Measurements from ENCODE around the gene SPSB1. TPM values are rescaled to one million over a fixed set of nuclear protein-coding genes. Genes with fewer than 3 reads are reported as not detected.

The SPSB1 gene
- total and polyA plus RNA-seq, 2 of the 4 experiments (the other 2 are of a cell fraction) = 16.7 to 19.8 TPM

DNA sequence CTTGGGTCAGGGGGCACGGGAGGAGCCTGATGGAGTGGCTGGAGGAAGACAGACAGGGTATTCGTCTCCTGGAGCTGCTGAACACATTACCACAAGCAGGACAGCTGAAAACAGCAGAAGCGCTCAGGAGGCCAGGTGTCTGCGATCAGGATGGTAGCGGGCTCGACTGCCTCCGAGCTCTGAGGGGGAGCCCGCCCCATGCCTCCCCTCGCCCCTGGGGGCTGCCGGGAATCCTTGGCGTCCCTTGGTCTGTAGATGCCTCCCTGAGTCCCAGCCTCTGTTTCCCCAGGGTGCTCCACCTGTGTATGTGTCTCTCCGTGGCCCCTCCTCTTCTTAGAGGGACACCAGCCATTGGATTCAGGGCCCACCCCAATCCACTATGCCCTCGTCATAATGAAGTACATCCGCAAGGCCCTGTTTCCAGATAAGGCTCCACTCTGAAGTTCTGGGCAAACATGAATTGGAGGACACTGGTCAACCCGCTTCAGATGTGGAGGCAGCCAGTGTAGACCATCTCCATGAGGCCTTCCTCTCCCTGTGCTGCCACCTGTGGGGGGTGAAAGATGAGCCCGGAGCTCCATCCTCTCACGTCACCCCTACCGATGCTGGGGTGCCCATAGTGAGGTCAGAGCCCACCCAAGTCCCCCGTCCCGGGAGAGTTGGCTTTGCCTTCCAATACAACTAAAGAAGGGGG, 67.8 kb downstream of the SPSB1 start:
- intact Hi-C loops (cut with micrococcal nuclease) = no loop called here

More for the DNA sequence above, 67.8 kb downstream of the SPSB1 start:
- Histone ChIP-seq H3K23ac (ENCODE audit: low read depth, low read length) (no peak overlapping the region), H3K4me1 (ENCODE audit: control insufficient read depth, insufficient read depth, low read length) (peaks cover 5% of the 10 kb centered on the region; the same call in 1 of the 2 replicates), H3K9me1 (ENCODE audit: insufficient read depth, low read length) (peaks cover 24% of the 10 kb centered on the region), H3K79me1 (ENCODE audit: low read depth in 1 of 2, low read length in 2 of 2) (peaks cover 32 to 96% of the 10 kb centered on the region in 2 experiments), H3K4me3 (ENCODE audit: insufficient read depth, low read depth, low read length) (no peak overlapping the region), H3K56ac (ENCODE audit: extremely low read depth, insufficient read depth, low read length) (no peak overlapping the region), H2AK5ac (ENCODE audit: low read depth, low read length) (no peak overlapping the region), H3K4me2 (ENCODE audit: low read depth, low read length) (no peak overlapping the region), H3K27ac (ENCODE audit: insufficient read depth, low read length) (no peak overlapping the region), H3K18ac (ENCODE audit: low read depth, low read length) (no peak overlapping the region), H4K5ac (ENCODE audit: low read depth, low read length) (no peak overlapping the region), H2BK20ac (ENCODE audit: low read depth, low read length) (no peak overlapping the region), H3K14ac (replicated peaks; ENCODE audit: low read depth, low read length) (no peak overlapping the region), H3K9ac (ENCODE audit: low read depth, low read length) (no peak overlapping the region), H3K4ac (ENCODE audit: low read depth, low read length) (no peak overlapping the region), H2BK15ac (ENCODE audit: low read depth, low read length) (no peak overlapping the region), H4K91ac (ENCODE audit: insufficient read depth, low read depth, low read length) (no peak overlapping the region), H4K20me1 (ENCODE audit: insufficient read depth, low read length) (peaks cover 92% of the 10 kb centered on the region), H2AK9ac (replicated peaks; ENCODE audit: low read depth, low read length, poor library complexity) (no peak overlapping the region), H3K27me3 (ENCODE audit: control insufficient read depth, insufficient read depth, low read length) (no peaks in the 10 kb centered on the region), H2BK120ac (ENCODE audit: low read depth, low read length) (no peak overlapping the region), H2AFZ (replicated peaks; ENCODE audit: low read length, poor library complexity) (no peak overlapping the region), H3K9me3 (ENCODE audit: control insufficient read depth, insufficient read depth, low read length) (no peaks in the 10 kb centered on the region), H3K36me3 (ENCODE audit: control insufficient read depth, insufficient read depth, low read length) (peaks cover 31% of the 10 kb centered on the region), H4K8ac (ENCODE audit: low read depth in 2 of 2, low read length in 2 of 2) (no peak overlapping the region), H2BK5ac (ENCODE audit: low read depth, low read length, poor library complexity, severe bottlenecking) (no peak overlapping the region)
- POLR2A ChIA-PET (ENCODE audit: unreplicated experiment) = no interaction called here
- no TSS peak for BruUV-seq (replicated peaks)
- ATAC-seq (ENCODE audit: low read depth) = no peak
- DNase-seq = no peak
- CTCF ChIA-PET = no interaction called here
- in situ Hi-C loops (cut with MboI; ENCODE audit: low sequenced_read_pairs) (no loop called here), dilution Hi-C loops (cut with HindIII; ENCODE audit: low sequenced_read_pairs, unreplicated experiment) (no loop called here)
- no peak for TF ChIP-seq FOS (IDR thresholded peaks at IDR 0.05; ENCODE audit: low read depth, low read length)
- no peak for TF ChIP-seq MAFK (IDR thresholded peaks at IDR 0.05; ENCODE audit: low read depth, low read length)
- TF ChIP-seq ELK1 (IDR thresholded peaks at IDR 0.05; ENCODE audit: borderline replicate concordance, low read depth, low read length) = no peak
- TF ChIP-seq MXI1 (IDR thresholded peaks at IDR 0.05; ENCODE audit: borderline replicate concordance, low read depth, low read length) = no peak
- TF ChIP-seq SMC3 (IDR thresholded peaks at IDR 0.05; ENCODE audit: low read depth, low read length) = no peak
- TF ChIP-seq CHD1 (IDR thresholded peaks at IDR 0.05; ENCODE audit: low read depth, low read length) = no peak
- TF ChIP-seq BHLHE40 (IDR thresholded peaks at IDR 0.05; ENCODE audit: low read depth, low read length) = no peak
- WGBS, 2 experiments (ENCODE audit: extremely low coverage in 2 of 2, insufficient read length in 1 of 2) = 98% methylated on average over 10 of the region's 20 CpGs; no CpG with 5 or more reads in 1 of the 2 experiments

All from IMR-90 (cell line).